ENCODE results near the gene KIF26A. TPM values are rescaled to one million over a fixed set of nuclear protein-coding genes. Genes with fewer than 3 reads are reported as not detected.

KIF26A gene
- total and polyA plus RNA-seq, 8 donors, result 0.65 to 21.7 (median 1.5) TPM

GRCh38 chr14:104213301-104214034, 75.1 kb downstream of the KIF26A start:
- no peaks in the 10 kb centered on the region for H3K36me3 ChIP-seq
- WGBS, 5 donors, result 81 to 91% (median 88%) methylated on average over 30 of the region's 30 CpGs
- intact Hi-C loops (cut with DNase I; ENCODE audit: low total_unique reads), result no loop called here
- TF ChIP-seq CTCF (IDR thresholded peaks at IDR 0.05) (no peak), POLR2AphosphoS5 (IDR thresholded peaks at IDR 0.05) (no peak), POLR2A (IDR thresholded peaks at IDR 0.05) (no peak), EP300 (IDR thresholded peaks at IDR 0.05) (no peak)
- DNase-seq, result no peak
- no peak overlapping the region for H3K4me3 ChIP-seq
- peaks cover 0 to 41% (median 5%) of the 10 kb centered on the region in 3 donors for H3K27me3 ChIP-seq
- no peaks in the 10 kb centered on the region for H3K4me1 ChIP-seq
- H3K9me3 ChIP-seq, result no peaks in the 10 kb centered on the region
- H3K27ac ChIP-seq, result no peak overlapping the region

GRCh38 chr14:104214431-104215218, 76.2 kb downstream of the KIF26A start:
- peak in 1 of 2 donors; percentile 54 for DNase-seq

GRCh38 chr14:104215706-104216334, 77.4 kb downstream of the KIF26A start:
- Histone ChIP-seq H3K4me3 (no peak overlapping the region), H3K27me3 (peaks cover 0 to 45% (median 5%) of the 10 kb centered on the region in 3 donors), H3K36me3 (no peaks in the 10 kb centered on the region), H3K4me1 (no peaks in the 10 kb centered on the region), H3K9me3 (no peaks in the 10 kb centered on the region), H3K27ac (no peak overlapping the region)
- TF ChIP-seq EP300 (IDR thresholded peaks at IDR 0.05) (no peak), POLR2A (IDR thresholded peaks at IDR 0.05) (no peak), CTCF (IDR thresholded peaks at IDR 0.05) (no peak), POLR2AphosphoS5 (IDR thresholded peaks at IDR 0.05) (no peak)
- intact Hi-C loops (cut with DNase I; ENCODE audit: low total_unique reads), result no loop called here
- WGBS, 5 donors, result 79 to 86% (median 83%) methylated on average over 16 to 21 of the region's 21 CpGs
- no peak for DNase-seq

More at GRCh38 chr14:104214431-104215218, 76.2 kb downstream of the KIF26A start:
- H3K27me3 ChIP-seq, result peaks cover 0 to 42% (median 5%) of the 10 kb centered on the region in 3 donors
- intact Hi-C loops (cut with DNase I; ENCODE audit: low total_unique reads), result no loop called here
- no peak overlapping the region for H3K4me3 ChIP-seq
- TF ChIP-seq POLR2A (IDR thresholded peaks at IDR 0.05) (no peak), POLR2AphosphoS5 (IDR thresholded peaks at IDR 0.05) (no peak), EP300 (IDR thresholded peaks at IDR 0.05) (no peak), CTCF (IDR thresholded peaks at IDR 0.05) (no peak)
- H3K9me3 ChIP-seq, result no peaks in the 10 kb centered on the region
- H3K36me3 ChIP-seq, result no peaks in the 10 kb centered on the region
- H3K4me1 ChIP-seq, result no peaks in the 10 kb centered on the region
- 31 to 56% (median 45%) methylated on average over 7 of the region's 7 CpGs for WGBS, 5 donors
- H3K27ac ChIP-seq, result no peak overlapping the region

GRCh38 chr14:104216457-104216856, 78.1 kb downstream of the KIF26A start:
- Histone ChIP-seq H3K4me3 (no peak overlapping the region), H3K27me3 (peaks cover 0 to 45% (median 5%) of the 10 kb centered on the region in 3 donors), H3K9me3 (no peaks in the 10 kb centered on the region), H3K36me3 (no peaks in the 10 kb centered on the region), H3K27ac (no peak overlapping the region), H3K4me1 (no peaks in the 10 kb centered on the region)
- TF ChIP-seq CTCF (IDR thresholded peaks at IDR 0.05), result no peak
- no peak for TF ChIP-seq POLR2A (IDR thresholded peaks at IDR 0.05)
- no peak for TF ChIP-seq POLR2AphosphoS5 (IDR thresholded peaks at IDR 0.05)
- no peak for TF ChIP-seq EP300 (IDR thresholded peaks at IDR 0.05)
- intact Hi-C loops (cut with DNase I; ENCODE audit: low total_unique reads), result no loop called here
- 77 to 85% (median 82%) methylated on average over 14 of the region's 14 CpGs for WGBS, 5 donors
- DNase-seq, result no peak

Measured in stomach (tissue), 9 donors.